Stimulated activated CD8-positive, alpha-beta memory T cell treated with anti-CD3 and anti-CD28 coated beads, Interleukin-7, amount 100 ng/mL, for 1 hour (primary cell): ENCODE measurements around the gene DUS2.
"Not testable (repeated sequence)": the region's sequence is repeated elsewhere in the genome, so short reads cannot be mapped to it uniquely, and the experiment has no call there.

ENCODE experiments used
- DNase-seq, 2 donors: peaks; one replicate each; pipeline ENCODE4 v3.0.0-alpha.2; 2020; ENCODE audit warnings: low read depth in 2 of 2

DUS2 gene

GRCh38 chr16:68022728-68023537 is at the start of gene DUS2, which contains the start of gene DDX28:
Gene DUS2, plus strand, starts transcription at chr16:68023284. Its CDS starts 14,740 bp downstream, at chr16:68038024.
Gene DDX28, minus strand, starts transcription at chr16:68023232. Its CDS starts 30 bp downstream, at chr16:68023202.
- peak; percentile 94 to 95 for DNase-seq

DNA sequence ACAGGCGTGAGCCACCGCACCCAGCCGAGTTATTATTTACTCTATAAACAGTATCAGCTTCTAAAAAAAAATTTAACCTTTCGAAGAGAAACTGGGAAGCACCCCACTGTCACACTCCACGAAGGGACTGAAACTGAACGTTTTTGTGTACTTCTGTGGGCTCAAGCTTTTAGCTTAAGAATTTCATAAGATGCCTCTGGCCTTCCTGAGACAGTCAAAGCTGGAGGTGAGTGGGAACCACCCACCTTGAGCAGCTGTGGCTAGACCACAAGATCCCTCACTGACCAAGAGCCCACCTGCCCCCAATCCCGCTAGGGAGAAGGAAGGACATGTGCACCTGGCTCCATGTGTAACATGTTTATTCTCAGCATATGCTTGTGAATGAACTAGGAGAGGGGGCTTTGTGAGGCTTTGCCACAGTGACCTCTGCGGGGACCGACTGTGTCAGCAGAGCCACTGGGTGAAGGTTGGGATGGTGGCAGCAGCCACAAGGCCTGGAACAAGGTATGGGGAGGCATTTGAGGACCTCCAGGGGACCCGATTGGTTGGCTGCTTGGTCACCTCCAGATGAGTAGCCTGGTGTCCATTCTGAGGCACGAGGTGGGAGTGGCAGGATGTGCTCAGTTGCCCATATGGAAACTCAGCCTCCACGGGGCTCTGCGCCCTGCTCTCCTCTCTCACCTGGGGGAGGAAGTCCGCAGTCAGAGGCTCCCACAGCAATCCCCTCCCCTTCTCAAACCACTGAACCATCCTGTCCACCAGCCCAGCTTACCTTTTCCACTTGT is 47.6 kb upstream of the DUS2 start:
- DNase-seq, result no peak

- DNase-seq, result no peak
Observed at GRCh38 chr16:67976205-67976604, 46.9 kb upstream of the DUS2 start.

- DNase-seq, result no peak
Observed at GRCh38 chr16:67977005-67977404, 46.1 kb upstream of the DUS2 start.

GRCh38 chr16:67977469-67978227 is 45.4 kb upstream of the DUS2 start:
- DNase-seq, result no peak

DNA sequence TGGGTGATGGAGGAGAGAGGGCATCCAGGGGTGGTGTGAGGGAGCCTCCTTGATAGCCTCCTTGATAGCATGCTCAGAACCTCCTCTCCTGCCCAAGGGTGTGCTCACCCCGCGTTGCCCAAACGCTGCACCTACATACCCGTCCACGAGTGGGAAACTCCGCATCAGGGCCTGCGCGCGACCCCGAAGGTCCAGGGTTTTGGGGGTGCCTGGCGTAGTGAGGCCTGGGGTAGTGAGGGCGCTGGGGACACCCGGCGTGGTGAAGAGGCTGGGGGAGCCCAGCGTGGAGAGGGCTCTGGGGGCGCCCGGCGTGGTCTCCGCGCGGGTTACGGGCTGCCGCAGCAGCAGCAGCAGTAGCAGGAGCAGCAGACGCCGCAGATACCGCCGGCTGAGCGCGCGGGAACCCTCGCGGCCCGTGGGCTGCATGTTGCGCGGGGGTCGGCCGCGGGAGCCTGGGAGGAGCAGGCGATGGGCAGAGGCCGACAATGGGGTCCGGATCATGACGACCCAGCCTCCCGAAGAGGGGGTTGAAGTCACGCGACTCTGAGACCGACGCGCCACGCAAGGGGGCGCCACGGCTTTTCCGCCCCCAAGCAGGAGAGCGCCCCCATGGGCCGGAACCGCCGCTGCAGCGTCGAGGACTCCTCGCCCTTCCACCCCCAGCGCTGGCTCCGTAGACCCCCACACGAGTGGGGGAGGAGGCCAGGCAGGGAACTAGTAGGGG is 43.0 kb upstream of the DUS2 start, which contains the start of gene DPEP3:
Gene DPEP3, minus strand, starts transcription at position 545 of the 724 bp plus-strand sequence. Its CDS starts 119 bp downstream, at position 426.
- DNase-seq, result no peak

- no peak for DNase-seq
Observed at GRCh38 chr16:67982011-67982696, 40.9 kb upstream of the DUS2 start.

- no peak for DNase-seq
Observed at GRCh38 chr16:67986949-67987348, 36.1 kb upstream of the DUS2 start.

GRCh38 chr16:67987460-67988160 is 35.5 kb upstream of the DUS2 start:
- no peak for DNase-seq

GRCh38 chr16:67988675-67989074 is 34.4 kb upstream of the DUS2 start:
- DNase-seq, result no peak

DNA sequence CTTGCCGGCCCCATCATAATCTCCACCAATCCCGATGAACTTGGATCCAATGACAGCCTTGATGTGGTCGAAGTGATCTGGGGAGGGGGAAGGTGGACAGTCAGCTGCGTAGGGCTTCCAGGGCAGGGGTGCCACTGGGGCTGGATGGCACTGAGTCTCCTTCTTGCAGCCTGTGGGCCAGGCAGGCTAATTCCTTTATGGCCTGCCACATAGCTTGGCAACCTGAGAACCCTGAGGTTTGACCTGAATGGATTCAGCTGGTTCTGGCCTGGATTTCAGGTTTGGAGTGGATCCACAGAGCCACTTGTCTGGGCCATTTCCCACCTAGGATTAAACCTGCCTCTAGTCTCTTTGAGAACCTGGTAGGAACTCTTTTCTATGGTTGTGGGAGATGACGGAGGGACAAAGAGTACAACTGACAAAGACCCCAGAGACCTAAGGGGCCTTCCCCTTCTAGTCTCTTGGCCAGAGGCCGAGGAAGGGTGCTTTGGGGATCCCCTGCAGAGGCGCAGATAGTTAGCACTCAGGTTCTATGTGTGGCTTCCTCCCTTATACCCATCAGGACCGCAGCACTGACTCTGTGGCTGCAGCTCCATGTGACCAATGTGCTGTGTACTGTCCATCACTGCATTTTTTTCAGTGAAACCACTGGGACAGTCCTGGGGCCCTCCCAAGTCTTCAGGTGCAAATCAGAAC is 33.6 kb upstream of the DUS2 start:
- no peak for DNase-seq

DNA sequence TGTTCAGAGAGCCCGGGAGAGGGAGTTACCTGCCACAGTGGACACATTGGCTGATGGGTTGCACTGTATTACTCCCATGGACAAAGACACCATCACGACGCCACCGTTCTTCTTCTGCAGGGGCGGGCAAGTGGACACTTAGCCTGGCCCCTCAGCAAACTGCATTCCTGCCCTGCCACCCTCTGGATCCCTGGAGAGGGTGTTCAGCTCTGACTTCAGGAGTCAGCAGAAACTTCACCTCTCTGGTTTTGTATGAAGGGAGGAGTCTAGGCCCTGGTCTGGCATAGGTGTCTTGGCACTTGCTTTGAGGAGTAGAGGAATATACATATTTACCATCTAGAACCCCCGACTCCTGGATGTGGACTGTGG is 33.1 kb upstream of the DUS2 start:
- DNase-seq, result no peak

DNA sequence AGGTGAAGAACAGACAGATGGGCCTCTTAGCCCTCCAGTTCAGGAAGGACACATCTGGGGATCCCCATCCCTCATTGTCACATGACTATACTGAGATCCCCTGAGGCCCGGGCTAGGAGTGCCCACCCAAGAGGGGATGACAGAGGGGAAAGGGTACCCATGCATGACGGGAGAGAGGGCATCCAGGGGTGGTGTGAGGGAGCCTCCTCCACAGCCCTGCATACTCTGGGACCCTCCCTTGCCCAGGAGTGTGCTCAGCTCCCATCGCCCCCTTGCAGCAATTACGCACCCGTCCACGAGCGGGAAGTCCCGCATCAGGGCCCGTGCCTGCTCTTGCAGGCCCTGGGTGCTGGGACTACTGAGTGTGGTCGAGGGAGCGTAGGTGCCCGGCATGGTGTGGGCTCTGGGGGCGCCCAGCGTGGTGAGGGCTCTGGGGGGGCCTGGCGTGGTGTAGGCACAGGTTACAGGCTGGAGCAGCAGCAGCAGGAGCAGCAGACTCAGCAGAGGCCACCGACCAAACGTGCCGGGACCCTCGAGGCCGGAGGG is 30.4 kb upstream of the DUS2 start:
- DNase-seq, result no peak

DNA sequence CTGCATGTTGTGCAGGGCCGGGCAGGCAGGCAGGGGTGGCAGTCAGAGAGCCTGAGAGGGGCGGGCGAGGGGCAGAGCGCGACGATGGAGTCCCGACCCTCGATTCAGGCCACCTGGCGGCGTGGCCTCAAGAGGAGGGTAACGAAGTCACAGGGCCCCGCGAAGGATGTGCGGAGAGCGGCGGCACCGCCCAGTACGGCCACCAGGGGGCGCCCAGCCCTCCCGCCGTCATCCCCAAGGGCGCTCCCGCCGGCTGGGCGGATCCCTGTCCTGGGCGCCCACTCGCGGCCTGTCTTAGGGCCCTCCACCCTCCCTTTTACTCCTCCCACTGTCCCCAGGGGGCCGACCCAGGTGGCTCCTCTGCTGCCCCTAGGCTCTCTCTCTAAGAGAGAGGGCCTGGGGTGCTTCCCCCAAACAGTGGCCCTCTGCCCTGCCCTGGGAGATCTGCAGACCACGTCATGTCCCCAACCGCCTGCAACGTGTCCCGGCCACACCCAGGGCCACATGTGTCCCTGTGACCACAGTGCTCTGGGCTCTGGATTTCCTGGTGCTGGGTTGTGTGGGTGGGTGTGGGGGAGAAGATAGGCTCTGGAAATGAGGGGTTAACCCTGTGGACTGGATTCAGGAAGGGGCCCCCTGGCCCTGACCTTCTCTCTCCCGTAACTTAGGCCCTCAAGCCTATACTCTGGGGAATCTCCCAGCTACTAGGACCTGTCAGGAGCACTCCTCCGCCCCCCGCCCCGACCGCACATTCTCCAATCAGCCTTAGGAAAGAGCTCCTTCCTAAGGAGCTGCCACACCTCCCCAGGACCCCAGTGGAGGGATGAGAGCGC is 29.7 kb upstream of the DUS2 start:
- DNase-seq, result peak; percentile 60 to 66

- not testable (repeated sequence) for DNase-seq
Observed at GRCh38 chr16:67994040-67994408, 29.1 kb upstream of the DUS2 start.

DNA sequence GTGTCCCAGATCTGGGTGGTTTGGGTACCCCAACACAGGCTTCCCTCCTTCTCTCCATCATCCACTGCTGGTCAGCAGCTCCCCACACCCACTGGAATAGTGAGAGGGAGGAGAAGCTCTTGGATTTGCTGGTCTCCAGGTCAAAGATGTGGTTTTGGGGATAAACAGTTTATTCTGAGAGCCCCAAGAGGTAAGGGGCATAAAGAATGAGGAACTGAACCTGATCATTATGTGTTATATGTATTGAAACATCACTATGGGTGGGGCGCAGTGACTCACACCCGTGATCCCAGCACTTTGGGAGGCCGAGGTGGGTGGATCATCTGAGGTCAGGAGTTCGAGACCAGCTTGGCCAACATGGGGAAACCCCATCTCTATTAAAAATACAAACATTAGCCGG is 27.7 kb upstream of the DUS2 start:
- DNase-seq, result no peak

- no peak for DNase-seq
Observed at GRCh38 chr16:67996666-67997065, 26.4 kb upstream of the DUS2 start.

DNA sequence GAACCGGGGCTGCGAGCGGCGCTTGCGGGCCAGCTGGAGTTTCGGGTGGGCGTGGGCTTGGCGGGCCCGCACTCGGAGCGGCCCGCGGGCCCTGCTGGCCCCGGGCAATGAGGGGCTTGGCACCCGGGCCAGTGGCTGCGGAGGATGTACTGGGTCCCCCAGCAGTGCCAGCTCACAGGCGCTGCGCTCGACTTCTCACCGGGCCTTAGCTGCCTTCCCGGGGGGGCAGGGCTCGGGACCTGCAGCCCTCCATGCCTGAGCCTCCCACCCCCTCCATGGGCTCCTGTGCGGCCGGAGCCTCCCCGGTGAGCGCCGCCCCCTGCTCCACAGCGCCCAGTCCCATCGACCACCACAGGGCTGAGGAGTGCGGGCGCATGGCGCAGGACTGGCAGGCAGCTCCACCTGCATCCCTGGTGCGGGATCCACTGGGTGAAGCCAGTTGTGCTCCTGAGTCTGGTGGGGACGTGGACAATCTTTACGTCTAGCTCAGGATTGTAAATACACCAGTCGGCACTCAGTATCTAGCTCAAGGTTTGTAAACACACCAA is 24.8 kb upstream of the DUS2 start:
- not testable (repeated sequence) for DNase-seq
